OCI-LY3 (cell line): Measurements from ENCODE around the gene NBPF4.

Experiments used
- CTCF ChIP-seq: fragments of 200-600, 300-600 bp; sonication (generic); IDR thresholded peaks from 2 replicates; pipeline ENCODE4 v1.5.1; 2014; ENCODE audit warnings: antibody characterized with exemption, low read length, low read depth
- EZH2phosphoT487 ChIP-seq: fragments of 200-600 bp; shearing (Covaris generic); IDR thresholded peaks from 2 replicates; pipeline ENCODE4 v1.6.1; 2018; ENCODE audit warnings: antibody characterized with exemption, mixed run types, low read depth

DNA sequence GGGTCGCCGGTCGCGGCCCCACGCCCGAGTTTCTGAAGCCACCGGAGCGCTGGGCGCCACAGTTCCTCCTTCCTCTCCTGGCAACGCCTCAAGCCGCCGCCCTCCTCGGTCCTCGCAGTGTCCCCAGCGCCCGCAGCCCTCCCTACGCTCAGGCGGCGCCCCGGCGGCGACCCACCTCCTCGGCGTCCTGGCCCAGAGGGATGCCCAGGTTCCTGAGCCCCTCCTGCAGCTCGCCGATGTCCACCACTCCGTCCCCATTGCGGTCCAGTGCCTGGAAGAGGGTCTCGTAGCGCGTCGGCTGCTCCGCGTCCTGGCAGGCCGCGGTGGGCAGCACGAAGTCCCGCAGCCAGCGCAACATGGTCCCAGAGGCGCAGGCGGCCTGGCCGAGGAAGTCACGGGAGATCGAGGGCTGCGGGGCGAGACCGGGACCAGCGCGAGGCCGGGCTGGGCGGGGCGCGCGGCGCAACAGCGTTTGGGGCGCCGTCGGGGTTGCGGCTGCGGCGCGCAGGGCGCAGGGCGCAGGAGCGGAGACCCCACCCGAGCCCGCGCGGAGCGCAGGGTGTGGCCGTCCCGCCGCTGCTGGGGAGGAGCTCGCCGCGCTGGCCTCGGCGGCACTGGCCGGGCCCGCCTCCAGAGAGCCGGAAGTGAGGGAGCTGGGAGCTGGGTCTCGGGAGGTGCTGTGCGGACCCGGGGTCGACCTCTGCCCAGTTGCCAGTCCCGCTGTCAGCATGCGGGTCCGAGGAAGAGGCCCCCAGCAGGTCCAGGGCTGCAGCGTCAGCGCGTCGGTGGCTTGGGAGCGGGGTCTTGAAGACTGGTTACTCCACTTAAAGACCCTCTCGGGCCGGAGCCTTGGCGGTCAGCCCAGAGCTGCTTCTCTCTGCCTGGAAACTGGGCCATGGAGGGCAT lies 43.8 kb downstream of the NBPF4 start, which contains the start of gene SLC25A24:
- TF ChIP-seq CTCF (no peak), EZH2phosphoT487 (no peak)
